IPS DF 6.9 (cell line): ENCODE data around the gene NBPF3.
"Not testable (repeated sequence)": the region's sequence is repeated elsewhere in the genome, so short reads cannot be mapped to it uniquely, and the experiment has no call there.

Experiments used
- DNase-seq: peaks from one replicate; pipeline ENCODE4 v3.0.0-alpha.2; 2013; ENCODE audit warnings: low read depth, low spot score
- H3K27ac ChIP-seq: one replicate; pipeline ENCODE4 v1.5.1; 2013; ENCODE audit warnings: low read length, control low read depth
- H3K27me3 ChIP-seq: 2 replicates; pipeline ENCODE4 v1.6.1; 2013; ENCODE audit warnings: mild to moderate bottlenecking, low read length; ENCODE audit not compliant: control insufficient read depth, insufficient read depth
- H3K36me3 ChIP-seq: 2 replicates; pipeline ENCODE4 v1.6.1; 2013; ENCODE audit warnings: low read length; ENCODE audit not compliant: control insufficient read depth, insufficient read depth
- H3K4me1 ChIP-seq: 2 replicates; pipeline ENCODE4 v1.6.1; 2013; ENCODE audit warnings: low read length; ENCODE audit not compliant: control insufficient read depth, insufficient read depth
- H3K4me3 ChIP-seq: 2 replicates; pipeline ENCODE4 v1.5.1; 2013; ENCODE audit warnings: mild to moderate bottlenecking, low read length
- H3K9me3 ChIP-seq: 2 replicates; pipeline ENCODE4 v1.6.1; 2013; ENCODE audit warnings: low read length, inconsistent platforms; ENCODE audit not compliant: control insufficient read depth, insufficient read depth
- WGBS: extraction: QIAGEN DNeasy Blood & Tissue Kit; methylation state at CpG from one replicate; pipeline ENCODE4 v1.1.7; 2013; ENCODE audit warnings: mixed read lengths, missing lambda C conversion rate; ENCODE audit not compliant: insufficient read length, insufficient coverage; 5-methylcytosine and 5-hydroxymethylcytosine counted together

Gene NBPF3

GRCh38 chr1:21439721-21440629, at the start of gene NBPF3:
Gene NBPF3, plus strand, starts transcription at chr1:21440137. Its CDS starts 4,950 bp downstream, at chr1:21445087.
- peak; percentile 48 for DNase-seq
- no CpG with 5 or more reads among the region's 87 CpGs for WGBS
- H3K27me3 ChIP-seq: peaks cover 4% of the 10 kb centered on the region; the same call in 1 of the 2 replicates
- peak within 1 kb of the TSS; percentile 45; the same call in 1 of the 2 replicates for H3K4me3 ChIP-seq
- no peaks in the 10 kb centered on the region for H3K9me3 ChIP-seq
- no peaks in the 10 kb centered on the region for H3K36me3 ChIP-seq
- no peak within 1 kb of the TSS for H3K27ac ChIP-seq
- no peaks in the 10 kb centered on the region for H3K4me1 ChIP-seq

GRCh38 chr1:21391497-21391896, 48.4 kb upstream of the NBPF3 start:
- Histone ChIP-seq H3K36me3 (no peaks in the 10 kb centered on the region), H3K4me1 (no peaks in the 10 kb centered on the region), H3K9me3 (no peaks in the 10 kb centered on the region), H3K27me3 (no peaks in the 10 kb centered on the region), H3K27ac (no peak overlapping the region), H3K4me3 (no peak overlapping the region)
- WGBS: no CpG with 5 or more reads among the region's 4 CpGs
- DNase-seq: no peak

- H3K4me1 ChIP-seq: no peaks in the 10 kb centered on the region
- no peaks in the 10 kb centered on the region for H3K9me3 ChIP-seq
- H3K27ac ChIP-seq: no peak overlapping the region
- DNase-seq: no peak
- no peaks in the 10 kb centered on the region for H3K36me3 ChIP-seq
- H3K27me3 ChIP-seq: no peaks in the 10 kb centered on the region
- WGBS: no CpG with 5 or more reads among the region's 15 CpGs
- H3K4me3 ChIP-seq: no peak overlapping the region
Observed at GRCh38 chr1:21392587-21393263, 47.2 kb upstream of the NBPF3 start.

GRCh38 chr1:21396516-21396915, 43.4 kb upstream of the NBPF3 start:
- Histone ChIP-seq H3K36me3 (no peaks in the 10 kb centered on the region), H3K27me3 (no peaks in the 10 kb centered on the region), H3K4me3 (no peak overlapping the region), H3K27ac (no peak overlapping the region), H3K9me3 (no peaks in the 10 kb centered on the region), H3K4me1 (no peaks in the 10 kb centered on the region)
- WGBS: no CpG with 5 or more reads among the region's 4 CpGs
- DNase-seq: no peak

- no peaks in the 10 kb centered on the region for H3K9me3 ChIP-seq
- no CpG with 5 or more reads among the region's 15 CpGs for WGBS
- H3K27ac ChIP-seq: no peak overlapping the region
- H3K27me3 ChIP-seq: no peaks in the 10 kb centered on the region
- peak; percentile 20 for DNase-seq
- H3K4me3 ChIP-seq: no peak overlapping the region
- no peaks in the 10 kb centered on the region for H3K36me3 ChIP-seq
- peaks cover 1% of the 10 kb centered on the region; the same call in 1 of the 2 replicates for H3K4me1 ChIP-seq
Observed at GRCh38 chr1:21397813-21398188, 42.1 kb upstream of the NBPF3 start.

GRCh38 chr1:21401726-21402346, 38.1 kb upstream of the NBPF3 start:
- H3K4me3 ChIP-seq, H3K27me3 ChIP-seq, H3K9me3 ChIP-seq, DNase-seq, H3K4me1 ChIP-seq, H3K27ac ChIP-seq, H3K36me3 ChIP-seq: not testable (repeated sequence)
- no CpG with 5 or more reads among the region's 9 CpGs for WGBS

GRCh38 chr1:21406659-21407058, 33.3 kb upstream of the NBPF3 start:
- Histone ChIP-seq H3K4me1 (peaks cover 1% of the 10 kb centered on the region; the same call in 1 of the 2 replicates), H3K9me3 (no peaks in the 10 kb centered on the region), H3K27ac (no peak overlapping the region), H3K27me3 (0 out of 2 replicates have a peak, but pooled peaks cover 2% of the 10 kb centered on the region), H3K36me3 (no peaks in the 10 kb centered on the region), H3K4me3 (no peak overlapping the region)
- no CpG with 5 or more reads among the region's 2 CpGs for WGBS
- DNase-seq: no peak

GRCh38 chr1:21409897-21410296, 30.0 kb upstream of the NBPF3 start:
- WGBS: no CpG with 5 or more reads among the region's 3 CpGs
- H3K27ac ChIP-seq, H3K4me1 ChIP-seq, H3K27me3 ChIP-seq, H3K9me3 ChIP-seq, H3K4me3 ChIP-seq, H3K36me3 ChIP-seq, DNase-seq: not testable (repeated sequence)

GRCh38 chr1:21414015-21414414, 25.9 kb upstream of the NBPF3 start:
- Histone ChIP-seq H3K4me1 (no peaks in the 10 kb centered on the region), H3K36me3 (no peaks in the 10 kb centered on the region), H3K9me3 (no peaks in the 10 kb centered on the region), H3K27ac (no peak overlapping the region), H3K27me3 (no peaks in the 10 kb centered on the region), H3K4me3 (no peak overlapping the region)
- WGBS: no CpG with 5 or more reads among the region's 5 CpGs
- DNase-seq: no peak

- H3K36me3 ChIP-seq, H3K27me3 ChIP-seq, H3K4me3 ChIP-seq, H3K27ac ChIP-seq, H3K4me1 ChIP-seq, DNase-seq, H3K9me3 ChIP-seq: not testable (repeated sequence)
- WGBS: no CpG with 5 or more reads among the region's 6 CpGs
Observed at GRCh38 chr1:21420378-21420777, 19.6 kb upstream of the NBPF3 start.
